Stimulated activated CD8-positive, alpha-beta memory T cell treated with anti-CD3 and anti-CD28 coated beads, Interleukin-15, amount 100 ng/mL, for 1 hour (primary cell): ENCODE data around the gene ZCCHC2.

Experiments used
- DNase-seq: peaks from one replicate; pipeline ENCODE4 v3.0.0-alpha.2; 2020; ENCODE audit warnings: low read depth

Gene ZCCHC2

DNA sequence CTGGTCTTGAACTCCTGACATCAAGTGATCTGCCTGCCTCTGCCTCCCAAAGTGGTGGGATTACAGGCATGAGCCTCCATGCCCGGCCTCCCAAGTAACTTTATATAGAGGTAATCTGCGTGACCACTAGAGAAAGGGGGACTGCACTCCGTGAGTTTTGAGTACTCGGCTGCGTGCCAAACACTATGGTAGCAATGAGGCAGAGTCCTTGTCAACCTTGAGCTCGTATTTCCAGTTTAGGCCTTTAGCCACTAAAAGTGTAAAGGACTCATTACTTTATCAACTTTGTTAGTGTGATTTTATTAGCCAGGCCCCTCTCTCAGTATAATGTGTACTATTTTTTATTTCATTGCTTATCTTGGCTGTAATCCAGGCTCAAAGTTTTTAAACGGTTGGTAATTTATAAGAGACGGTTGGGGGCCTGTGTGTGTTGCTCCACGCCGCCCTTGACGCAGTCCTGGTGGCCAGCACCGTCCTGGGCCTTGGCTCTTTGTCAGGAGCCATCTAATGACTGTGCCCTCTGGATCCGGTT lies 56.2 kb downstream of the ZCCHC2 start:
- DNase-seq: no peak

DNA sequence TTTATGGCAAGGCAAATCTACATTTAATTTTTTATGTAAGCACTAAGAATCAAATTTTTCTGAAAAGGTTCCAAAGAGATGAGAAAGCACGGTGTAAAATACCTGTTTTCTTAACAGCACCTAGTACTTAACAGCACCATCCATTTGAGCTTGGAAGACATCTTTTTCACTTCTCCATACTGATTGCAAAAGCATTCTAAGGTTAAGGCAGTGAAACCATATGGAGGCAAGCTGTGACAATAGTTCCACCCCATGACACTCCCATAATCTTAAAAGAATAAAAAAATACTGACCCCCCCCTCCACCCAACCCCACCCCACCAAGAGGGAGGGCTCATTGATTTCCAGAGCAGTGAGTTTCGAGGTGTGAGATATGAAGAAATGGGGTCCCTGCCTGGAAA lies 60.6 kb downstream of the ZCCHC2 start:
- DNase-seq: no peak

DNA sequence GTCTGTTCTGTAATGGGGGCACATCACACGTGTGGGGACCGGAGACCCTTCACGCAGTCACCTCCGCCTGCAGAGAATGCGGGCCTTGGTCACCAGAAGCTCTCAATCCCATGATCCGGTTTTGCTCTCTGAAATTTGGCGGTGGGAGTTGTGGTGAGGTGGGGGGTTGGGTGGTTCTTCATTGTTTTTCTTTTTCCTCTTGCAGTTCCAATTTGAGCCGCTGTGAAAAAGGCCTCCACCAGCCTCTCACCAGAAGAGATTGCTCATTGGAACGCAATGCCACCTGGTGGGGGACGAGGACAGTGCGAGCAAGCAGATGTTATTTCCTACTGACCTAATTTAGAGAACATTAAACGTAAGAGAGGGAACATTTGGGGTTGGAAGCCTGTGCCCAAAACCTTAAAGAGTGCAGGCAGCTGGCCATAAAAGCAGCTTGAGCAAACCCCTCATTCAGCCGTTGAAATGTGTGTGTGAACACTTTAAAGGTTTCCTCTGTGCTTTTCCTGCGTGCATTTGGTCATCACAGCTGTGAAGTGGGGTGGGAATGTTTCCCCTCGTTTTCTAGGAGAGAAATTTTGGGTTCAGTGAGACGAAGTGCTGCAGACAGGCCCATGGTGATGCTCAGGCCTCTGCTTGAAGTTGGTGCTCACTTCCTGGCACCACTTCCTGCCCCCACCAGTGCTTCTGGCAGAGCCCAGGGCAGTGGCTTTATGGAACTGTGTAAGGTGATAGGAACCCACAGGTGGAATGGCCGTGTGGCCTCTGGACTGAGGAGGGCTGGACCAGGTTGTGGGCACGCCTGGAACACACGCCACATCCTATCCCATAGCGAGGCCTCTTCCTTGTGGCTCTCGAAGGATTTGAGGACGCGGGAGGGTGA lies 61.7 kb downstream of the ZCCHC2 start:
- DNase-seq: peak; percentile 72

DNA sequence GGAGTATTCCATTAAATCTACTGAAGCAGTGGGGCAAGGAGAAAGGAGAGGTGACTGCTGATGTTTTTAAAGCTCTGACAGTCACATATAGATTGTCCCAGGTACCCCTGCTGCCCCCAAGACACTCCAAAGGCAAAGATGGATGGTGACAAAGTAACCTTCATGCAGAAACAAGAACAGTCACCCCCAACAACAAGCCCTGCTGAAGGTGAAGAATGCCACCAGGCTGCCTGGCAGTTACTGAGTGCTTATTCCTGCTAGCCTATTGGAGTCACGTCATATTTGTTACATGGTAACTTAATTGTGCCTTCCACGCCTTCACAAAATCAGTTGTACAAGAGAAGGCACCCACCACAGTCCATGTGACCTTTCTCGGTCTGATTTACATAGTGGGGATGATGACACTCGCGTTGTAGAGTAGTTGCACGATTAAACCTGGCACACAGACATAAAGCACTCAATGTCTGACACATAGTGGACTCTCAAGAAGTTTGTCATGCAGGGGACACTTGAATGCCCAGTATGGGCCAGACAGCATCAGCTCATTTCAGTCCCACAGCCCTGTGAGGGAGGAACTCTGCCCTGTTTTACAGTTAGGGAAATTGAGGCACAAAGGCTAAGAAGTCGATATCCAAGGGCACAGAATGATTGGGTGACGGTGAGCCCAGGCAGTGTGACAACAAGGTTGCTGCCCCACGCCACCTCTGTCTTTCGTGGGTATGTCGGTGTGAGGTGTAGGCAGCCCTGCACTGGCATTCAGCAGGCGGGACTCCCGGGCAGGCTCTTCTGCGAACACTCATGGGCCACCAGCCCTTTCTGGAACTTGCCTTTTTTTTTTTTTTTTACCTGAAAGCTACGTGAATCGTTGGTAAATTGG lies 62.7 kb downstream of the ZCCHC2 start:
- no peak for DNase-seq

DNA sequence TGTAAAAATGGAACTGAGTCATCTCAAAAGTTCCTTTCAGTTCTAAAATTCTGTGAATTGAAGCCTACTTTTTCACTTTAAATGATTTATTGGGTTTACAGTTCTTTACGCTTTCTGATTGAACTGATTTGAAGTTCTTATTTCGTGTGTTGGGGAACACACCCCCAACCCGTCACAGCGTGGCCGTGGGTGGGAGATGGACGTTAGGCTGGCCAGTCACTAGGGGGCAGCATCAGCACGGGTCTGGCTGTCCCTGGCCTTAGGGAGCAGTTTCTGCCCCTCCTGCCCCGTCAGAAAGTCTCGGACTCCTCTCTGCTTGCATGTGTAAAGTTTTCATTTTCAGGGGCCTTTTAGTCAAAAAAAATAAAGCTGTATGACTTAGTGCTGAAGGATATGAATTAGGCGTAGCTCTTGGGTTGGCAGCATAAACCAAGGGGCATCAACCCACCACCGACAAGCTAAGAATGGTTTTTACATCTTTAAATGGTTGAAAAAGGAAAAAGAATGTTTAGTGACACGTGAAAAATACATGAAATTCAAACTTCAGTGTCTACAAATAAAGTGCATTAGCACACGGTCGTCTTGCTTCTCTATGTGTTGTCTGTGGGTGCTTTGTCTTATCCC lies 63.4 kb downstream of the ZCCHC2 start:
- DNase-seq: peak; percentile 14

DNA sequence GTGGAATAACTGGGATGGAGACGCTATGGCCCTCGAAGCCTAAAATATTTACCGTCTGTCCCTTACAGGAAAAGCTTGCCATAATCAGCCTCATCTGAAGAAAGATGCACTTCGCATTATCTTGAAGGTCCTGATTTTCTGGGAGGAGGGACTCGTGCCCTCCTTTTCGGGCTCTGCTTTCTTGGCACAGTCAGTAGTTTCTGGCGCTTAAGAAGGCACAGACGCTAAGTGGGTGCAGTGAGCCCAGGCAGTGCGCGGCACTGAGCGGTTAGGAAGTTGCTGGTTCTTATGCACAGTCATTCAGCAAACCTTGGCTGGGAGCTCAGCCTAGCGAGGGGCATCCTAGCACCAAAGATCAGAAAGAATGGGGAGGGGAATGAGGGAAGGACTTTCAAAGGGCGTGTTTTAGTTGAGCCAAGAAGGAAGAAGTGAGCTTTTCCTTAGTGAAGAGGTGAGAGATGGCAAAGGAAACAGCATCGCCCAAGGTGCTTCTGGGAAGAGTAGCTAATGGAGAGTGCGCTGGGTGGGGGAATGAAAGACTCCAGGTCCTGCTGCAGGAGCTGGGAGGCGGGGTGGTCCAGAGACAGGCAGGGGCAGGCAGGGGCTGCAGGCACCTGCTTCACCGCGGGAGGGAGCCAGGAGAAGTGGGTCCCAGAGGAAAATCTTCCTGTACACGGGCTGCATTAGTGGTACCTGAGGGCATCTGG lies 64.1 kb downstream of the ZCCHC2 start:
- no peak for DNase-seq

DNA sequence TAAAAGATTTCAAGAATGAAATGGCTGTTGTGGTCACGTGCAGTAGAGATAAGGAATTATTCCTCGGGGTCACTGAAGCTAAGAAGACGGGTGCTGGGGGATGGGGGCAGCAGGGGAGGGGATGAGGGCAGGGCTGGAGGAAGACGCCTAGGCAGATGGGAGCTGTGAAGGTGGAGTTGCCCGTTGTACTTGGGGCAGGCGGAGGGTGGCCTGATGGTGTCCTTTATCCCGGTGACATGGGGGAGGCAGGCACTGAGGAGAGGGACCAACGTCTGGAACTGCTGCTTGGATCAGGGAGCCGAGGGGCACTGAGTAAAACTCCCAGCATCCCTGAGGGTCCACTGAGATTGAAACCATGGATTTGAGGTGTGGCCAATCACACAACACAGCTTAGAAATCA lies 64.9 kb downstream of the ZCCHC2 start:
- no peak for DNase-seq

DNA sequence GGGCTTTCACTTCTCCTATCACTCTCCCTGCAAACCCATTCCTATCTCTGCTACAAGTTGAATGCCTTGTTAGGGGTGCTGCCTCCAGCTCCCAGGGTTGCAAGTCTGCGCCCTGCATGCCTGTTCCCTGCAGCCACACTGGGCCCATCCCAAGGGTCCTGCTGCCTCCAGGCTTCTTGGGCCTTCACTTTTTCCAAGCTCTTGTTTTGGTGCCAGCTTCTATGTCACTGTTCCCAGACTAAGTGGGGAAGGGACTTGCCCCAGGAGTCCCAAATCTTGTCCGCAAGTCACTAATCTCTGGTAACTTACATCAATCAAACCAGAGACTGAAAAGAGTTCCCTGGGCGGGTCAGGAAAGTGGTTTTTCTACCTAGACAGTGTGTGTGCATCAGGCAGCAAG lies 65.4 kb downstream of the ZCCHC2 start:
- DNase-seq: no peak

DNA sequence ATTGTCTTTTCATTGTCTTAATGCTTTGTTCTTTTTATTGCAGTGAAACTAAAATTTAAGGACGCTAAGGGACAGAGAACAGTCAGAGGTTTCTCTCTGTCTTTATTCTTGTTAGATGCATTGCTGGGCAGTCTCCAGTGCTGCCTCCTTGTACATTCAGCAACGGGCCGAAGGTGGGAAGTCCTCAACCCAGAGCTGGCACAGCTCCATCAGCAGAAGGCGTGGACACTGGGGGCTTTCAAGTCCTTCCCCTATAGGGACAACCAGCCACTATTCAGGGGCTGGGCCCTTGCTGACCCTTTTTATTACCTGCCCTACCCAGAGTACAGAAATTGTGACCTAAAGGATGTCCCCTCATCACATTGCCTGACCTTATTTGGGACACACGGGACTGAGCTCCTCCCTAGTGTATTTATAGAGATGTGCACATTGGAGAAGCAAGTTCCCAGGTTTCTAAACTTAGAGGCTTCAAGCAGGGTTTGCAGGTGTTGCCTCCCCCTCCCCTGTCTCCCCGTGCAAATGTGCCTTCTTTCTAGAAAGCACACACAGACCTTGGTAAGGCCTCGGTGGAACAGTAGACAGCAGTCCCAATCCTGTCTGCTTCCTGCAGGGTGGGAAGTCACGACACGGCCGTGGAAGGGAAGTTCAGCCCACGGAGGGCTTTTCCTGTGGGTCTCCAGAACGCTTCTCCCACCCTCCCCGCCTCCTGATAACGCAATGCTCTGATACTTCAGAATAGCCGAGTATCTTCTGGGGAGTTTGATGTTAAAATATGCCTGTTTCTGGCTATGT lies 68.2 kb downstream of the ZCCHC2 start:
- no peak for DNase-seq

DNA sequence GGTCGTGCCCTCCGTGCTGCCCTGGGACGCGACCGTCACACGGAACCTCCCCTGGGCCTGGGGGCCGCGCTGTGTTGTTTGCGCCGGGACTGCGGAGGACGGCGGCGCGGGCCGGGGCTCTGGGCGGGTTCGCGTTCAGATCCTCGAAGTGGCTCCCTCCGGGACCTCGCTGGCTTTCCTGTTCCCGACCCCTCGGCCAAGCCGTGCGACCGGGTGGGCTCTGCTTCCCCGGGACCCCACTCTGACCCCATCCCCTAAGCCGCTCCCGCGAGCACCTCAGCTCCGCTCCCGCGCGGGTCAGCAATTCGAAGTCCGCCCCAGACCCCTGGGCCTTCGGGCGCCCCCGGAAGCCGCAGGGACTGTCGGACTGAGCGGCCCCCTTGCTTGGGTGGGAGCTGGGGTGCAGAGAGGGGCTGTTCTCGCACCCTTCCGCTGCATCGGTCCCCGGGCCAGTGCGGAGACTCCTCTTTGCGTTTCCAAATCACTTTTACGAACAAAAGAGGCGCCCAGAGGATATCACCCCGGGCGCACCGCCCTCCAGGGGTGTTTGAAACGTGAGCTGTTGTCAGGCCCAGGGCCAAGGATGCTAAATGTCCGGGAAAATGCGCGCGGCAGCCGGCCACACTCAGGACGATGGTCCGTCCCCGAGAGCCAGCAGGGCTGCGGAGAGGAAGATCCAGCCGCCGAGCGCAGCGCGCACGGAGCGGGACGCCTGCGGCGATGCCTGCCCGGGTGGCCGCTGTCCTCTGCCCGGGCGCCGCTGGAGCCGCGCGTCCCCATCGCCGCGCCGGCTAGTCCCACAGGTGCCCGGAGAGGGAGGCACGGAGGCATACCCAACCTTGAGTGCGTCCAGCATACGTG lies 73.5 kb downstream of the ZCCHC2 start:
- DNase-seq: no peak

DNA sequence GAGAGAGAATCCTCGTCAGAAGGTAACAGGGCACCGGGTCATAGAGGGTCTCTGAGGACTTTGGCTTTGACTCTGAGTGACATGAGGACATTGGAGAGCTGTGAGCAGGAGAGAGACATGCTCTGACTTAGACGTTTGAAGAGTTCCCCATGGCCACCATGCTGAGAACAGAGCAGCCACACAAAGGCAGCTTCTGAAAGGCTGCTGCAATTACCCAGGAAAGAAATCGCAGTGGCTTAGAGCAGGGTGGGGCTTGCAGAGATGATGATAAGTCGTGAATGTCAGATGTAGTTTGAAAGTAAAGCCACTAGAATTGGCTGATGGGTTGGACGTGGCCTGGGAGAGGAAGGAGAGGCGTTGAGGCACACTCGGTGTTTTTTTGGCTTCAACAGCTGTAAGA lies 79.0 kb downstream of the ZCCHC2 start:
- DNase-seq: no peak

DNA sequence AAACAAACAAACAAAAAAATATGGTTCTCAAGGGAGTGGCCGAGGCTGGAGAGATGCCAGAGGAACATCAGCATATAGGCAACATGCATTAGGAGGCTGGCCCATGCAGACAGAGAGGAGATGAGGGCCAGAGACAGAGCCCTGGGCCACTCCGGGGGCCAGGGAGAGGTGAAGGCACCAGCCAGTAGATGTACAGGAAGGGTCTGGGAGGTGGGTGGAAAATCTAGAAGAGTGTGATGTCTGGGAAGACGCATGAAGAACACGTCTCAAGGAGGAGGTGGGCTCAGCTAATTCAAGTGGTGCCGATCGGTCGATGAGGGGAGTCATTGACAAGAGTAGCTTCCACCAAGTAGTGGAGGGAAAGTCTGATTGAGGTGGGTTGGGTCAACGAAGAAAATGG lies 79.9 kb downstream of the ZCCHC2 start:
- DNase-seq: no peak

DNA sequence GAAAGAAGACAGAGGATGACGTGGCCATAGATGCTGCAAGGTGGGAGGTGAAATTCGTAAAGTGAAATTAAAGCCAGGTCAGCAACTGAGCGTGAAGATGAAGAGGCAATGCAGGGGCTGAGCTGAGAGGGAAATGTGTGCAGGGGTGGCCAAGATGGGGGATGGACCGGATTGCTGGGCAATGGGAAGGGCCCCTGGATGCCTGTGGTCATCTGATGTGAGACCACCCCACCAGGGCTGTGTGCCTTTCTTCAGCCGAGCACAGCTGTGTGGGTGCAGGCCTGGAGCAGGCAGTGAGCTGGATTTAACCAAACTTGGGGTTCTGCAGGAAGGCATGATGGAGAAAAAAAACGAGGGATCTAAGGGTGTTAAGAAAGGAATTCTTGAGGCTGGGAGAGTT lies 80.4 kb downstream of the ZCCHC2 start:
- no peak for DNase-seq

DNA sequence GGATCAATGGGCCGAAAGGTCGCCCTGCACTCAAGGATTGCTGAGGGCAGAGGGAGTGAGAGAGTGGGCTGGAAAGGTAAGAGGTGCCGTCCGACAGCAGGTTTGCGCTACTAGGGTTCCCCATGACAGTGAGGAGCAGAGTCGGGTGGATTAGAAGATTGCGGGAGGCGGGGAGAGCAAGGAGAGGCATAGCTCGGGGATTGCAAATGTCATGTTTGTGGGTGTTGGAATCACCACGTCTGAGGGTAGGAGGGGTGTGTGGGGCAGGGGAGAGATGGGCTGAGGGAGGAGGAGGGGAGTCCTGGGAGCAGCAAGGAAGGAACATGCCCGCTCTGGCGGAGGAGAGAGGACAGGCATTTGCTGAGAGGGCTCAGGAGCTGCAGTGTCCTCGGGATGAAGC lies 81.2 kb downstream of the ZCCHC2 start:
- no peak for DNase-seq

DNA sequence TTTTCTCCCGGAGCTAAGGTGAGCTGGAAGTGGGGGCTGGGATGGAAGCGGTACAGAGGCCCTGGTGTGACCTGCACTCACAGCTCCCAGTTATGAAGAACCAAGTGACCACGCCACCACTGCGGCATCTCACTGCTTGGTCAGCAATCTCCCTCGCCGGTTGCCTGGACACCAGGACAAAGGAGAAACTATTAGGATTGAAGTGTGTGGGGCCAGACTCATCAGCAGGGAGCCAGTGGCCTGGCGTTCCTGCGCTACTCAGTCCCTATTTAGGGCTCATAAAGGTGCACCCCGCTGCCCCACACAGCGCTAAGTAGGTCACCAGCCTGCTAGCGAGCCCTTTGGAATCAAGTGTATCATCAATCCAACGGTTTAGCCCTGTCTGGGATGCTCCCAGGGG lies 82.9 kb downstream of the ZCCHC2 start:
- DNase-seq: no peak

DNA sequence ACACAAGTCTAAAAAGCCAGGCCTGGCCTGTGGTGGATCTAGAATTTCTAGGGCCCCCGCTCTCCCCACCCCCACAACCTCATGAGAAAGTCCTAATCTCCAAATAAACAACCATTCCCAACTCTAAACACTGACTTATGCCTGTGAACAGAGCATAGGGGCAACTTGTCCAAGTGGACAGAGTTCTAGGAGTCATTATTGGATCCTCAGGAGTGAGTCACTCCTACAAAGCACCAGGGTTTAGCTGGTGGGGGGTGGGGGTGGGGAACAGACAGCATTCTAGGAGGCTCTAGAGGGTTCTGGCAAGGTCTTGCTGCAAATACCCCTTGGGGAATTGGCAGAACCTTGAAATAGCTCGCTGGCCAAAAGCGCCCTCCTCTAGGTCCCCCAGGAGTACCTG lies 83.3 kb downstream of the ZCCHC2 start:
- DNase-seq: no peak

DNA sequence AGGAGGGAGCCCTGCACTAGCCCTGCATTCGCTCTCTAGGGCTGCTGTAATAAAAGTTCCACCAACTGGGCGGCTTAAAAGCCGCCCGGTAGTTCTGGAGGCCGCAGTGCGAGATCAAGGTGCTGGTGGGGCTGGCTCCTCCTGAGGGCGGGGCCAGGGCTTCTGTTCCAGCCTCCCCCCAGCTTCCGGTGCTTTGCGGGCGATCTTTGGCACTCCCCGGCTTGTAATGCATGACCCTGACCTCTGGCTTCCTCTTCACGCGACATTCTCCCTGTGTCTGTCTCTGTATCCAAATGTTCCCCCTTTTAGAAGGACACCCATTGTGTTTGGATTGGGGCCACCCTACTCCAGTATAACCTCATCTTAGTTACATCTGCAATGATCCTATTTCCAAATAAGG lies 84.5 kb downstream of the ZCCHC2 start:
- no peak for DNase-seq

DNA sequence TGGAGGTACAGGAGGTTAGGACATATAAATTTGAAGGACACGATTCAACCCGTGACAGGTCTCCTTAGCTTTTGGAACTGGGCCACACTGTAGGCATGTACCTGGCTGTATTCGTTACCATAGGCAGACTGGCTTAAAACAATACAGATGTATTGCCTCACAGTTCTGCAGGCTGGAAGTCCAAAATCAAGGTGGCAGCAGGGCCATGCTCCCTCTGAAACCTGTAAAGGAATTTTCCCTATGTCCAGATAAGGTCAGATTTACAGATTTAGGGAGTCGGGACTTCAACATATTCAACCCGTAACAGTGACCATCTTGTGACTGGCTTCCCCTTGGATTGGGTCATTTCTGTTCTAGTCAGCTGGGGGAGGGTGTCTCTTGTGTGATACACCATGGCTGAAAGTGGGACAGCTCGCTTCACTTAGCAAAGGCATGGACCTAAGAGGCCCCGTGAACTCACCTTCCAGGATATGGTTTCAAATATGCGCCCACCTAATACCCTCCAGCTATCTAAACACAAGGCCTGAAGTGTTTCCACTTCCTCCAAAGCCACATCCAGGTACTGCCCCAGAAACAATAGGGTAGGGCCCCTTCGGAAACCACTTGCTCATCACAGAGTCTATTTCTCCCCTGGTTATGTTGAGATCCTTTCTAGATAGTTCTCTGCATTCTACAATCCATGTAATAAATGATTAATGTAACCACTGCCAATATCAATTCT lies 85.0 kb downstream of the ZCCHC2 start:
- DNase-seq: no peak

DNA sequence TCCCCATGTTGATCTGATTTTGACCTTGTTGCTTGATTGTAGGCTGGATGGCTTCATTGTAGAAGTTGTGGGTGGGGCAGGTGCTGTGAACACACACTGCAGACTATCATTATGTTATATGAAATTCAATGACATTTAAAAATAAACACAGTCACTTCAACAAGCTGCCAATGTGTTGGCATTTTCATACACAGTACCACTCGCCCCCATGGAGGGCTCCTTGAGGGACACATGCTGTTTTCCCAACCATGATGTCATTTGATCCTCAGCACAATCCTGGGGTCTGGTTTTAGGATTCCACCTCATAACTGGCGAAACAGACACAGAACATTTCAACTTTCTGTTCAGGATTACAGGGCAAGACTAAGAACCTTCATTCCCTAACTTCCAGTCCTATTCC lies 86.9 kb downstream of the ZCCHC2 start:
- DNase-seq: no peak

DNA sequence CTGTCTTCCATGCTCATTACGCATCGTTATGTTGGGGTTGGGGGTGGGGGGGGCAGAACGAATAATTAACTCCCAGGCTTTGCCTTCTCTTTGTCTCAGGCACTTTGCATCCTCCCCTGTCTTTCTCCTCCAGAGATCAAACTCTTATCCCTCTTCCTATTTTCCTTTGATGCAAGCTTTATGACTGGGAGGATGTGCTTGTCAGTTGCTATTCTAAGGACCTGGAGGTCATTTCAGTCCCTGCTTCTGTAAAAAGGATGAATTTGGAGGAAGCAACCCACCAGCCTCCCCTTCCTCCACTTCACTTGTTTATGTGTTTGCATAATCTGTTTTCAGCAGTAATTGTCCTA lies 87.5 kb downstream of the ZCCHC2 start:
- DNase-seq: no peak
